HEK293 (cell line): ENCODE results near the gene CCDC187.

Experiments used
- FEZF1 ChIP-seq: fragments of 450-650 bp; formaldehyde crosslinking; IDR thresholded peaks from 2 replicates; pipeline ENCODE4 v1.5.1; 2016; ENCODE audit warnings: missing biosample characterization, missing genetic modification characterization
- ZNF561 ChIP-seq: fragments of 450-650 bp; IDR thresholded peaks from 2 replicates; pipeline ENCODE4 v1.5.1; 2018; ENCODE audit warnings: missing biosample characterization, missing genetic modification characterization, borderline replicate concordance

DNA sequence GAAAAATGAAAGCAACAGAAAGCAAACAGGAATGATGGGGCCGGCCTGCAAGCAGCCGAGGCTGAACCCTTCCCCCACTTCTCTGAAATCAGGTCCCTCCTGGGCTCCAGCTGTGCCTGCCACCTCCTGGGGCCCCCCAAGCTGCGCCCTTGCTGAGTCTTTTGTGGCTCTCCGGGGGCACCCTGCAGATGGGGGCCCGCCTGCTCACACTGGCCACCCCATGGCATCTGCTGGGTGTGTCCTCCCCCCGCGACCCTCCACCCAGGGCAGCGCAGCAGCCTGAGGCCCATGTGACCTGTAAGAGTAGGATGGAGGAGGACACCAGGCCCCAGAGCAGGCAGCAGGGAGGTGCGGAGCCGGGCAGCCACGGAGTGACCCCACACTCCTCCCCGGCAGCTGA is 29.2 kb upstream of the CCDC187 start:
- no peak for TF ChIP-seq FEZF1 (tag by site-specific recombination)
- TF ChIP-seq ZNF561 (tag by site-specific recombination) = no peak
